ENCODE results near the gene IKZF3. TPM values are rescaled to one million over a fixed set of nuclear protein-coding genes. Genes with fewer than 3 reads are reported as not detected.

The IKZF3 gene
- not detected in 5 replicates for total RNA-seq (2022; extraction: Qiagen RNA extraction; ENCODE audit: low read depth)

GRCh38 chr17:39863918-39864746, at the start of gene IKZF3:
TSS of gene IKZF3 (minus strand) at chr17:39864312. CDS start at chr17:39864126, 186 bp downstream.

GRCh38 chr17:39867880-39868553, 3.9 kb upstream of the IKZF3 start, which contains the start of gene ZPBP2:
TSS of gene ZPBP2 (plus strand) at chr17:39868202. CDS start at chr17:39868355, 153 bp downstream.

GRCh38 chr17:39737760-39738567, 126.1 kb downstream of the IKZF3 start, which contains the start of gene GRB7:
TSS of gene GRB7 (plus strand) at chr17:39737938. CDS start at chr17:39742302, 4,364 bp downstream.

GRCh38 chr17:39730095-39730921, 133.8 kb downstream of the IKZF3 start, which contains the start of gene MIEN1:
TSS of gene MIEN1 (minus strand) at chr17:39730532. CDS start at chr17:39730495, 37 bp downstream.

Other genes starting within 250 kb of the IKZF3 start
- gene PPP1R1B, start 237.4 kb downstream of the IKZF3 start, total RNA-seq (2022; extraction: Qiagen RNA extraction; ENCODE audit: low read depth): 0.16 to 0.19 TPM in 2 of 5 replicates, not detected in the others
- 31.6 to 68.1 TPM (median 59.0 TPM) in 5 replicates for gene STARD3, start 227.2 kb downstream of the IKZF3 start, total RNA-seq (2022; extraction: Qiagen RNA extraction; ENCODE audit: low read depth)
- gene TCAP, start 199.0 kb downstream of the IKZF3 start, total RNA-seq (2022; extraction: Qiagen RNA extraction; ENCODE audit: low read depth): 0.61 to 1.7 TPM (median 1.1 TPM) in 5 replicates
- 0.12 to 0.14 TPM in 2 of 5 replicates, not detected in the others for gene PNMT, start 195.9 kb downstream of the IKZF3 start, total RNA-seq (2022; extraction: Qiagen RNA extraction; ENCODE audit: low read depth)
- 5.1 to 8.4 TPM (median 7.4 TPM) in 5 replicates for gene PGAP3, start 176.3 kb downstream of the IKZF3 start, total RNA-seq (2022; extraction: Qiagen RNA extraction; ENCODE audit: low read depth)
- 21.6 to 41.0 TPM (median 33.9 TPM) in 5 replicates for gene ERBB2, start 164.2 kb downstream of the IKZF3 start, total RNA-seq (2022; extraction: Qiagen RNA extraction; ENCODE audit: low read depth)
- 85.3 to 99.9 TPM (median 90.4 TPM) in 5 replicates for gene MIEN1, start 133.8 kb downstream of the IKZF3 start, total RNA-seq (2022; extraction: Qiagen RNA extraction; ENCODE audit: low read depth)
- gene GRB7, start 126.4 kb downstream of the IKZF3 start, total RNA-seq (2022; extraction: Qiagen RNA extraction; ENCODE audit: low read depth): 3.9 to 7.4 TPM (median 5.1 TPM) in 5 replicates
- not detected in 5 replicates for gene ZPBP2, start 3.9 kb upstream of the IKZF3 start, total RNA-seq (2022; extraction: Qiagen RNA extraction; ENCODE audit: low read depth)
- gene GSDMB, start 54.3 kb upstream of the IKZF3 start, total RNA-seq (2022; extraction: Qiagen RNA extraction; ENCODE audit: low read depth): 1.7 to 3.1 TPM (median 1.9 TPM) in 5 replicates
- 36.9 to 42.2 TPM (median 40.0 TPM) in 5 replicates for gene ORMDL3, start 63.3 kb upstream of the IKZF3 start, total RNA-seq (2022; extraction: Qiagen RNA extraction; ENCODE audit: low read depth)
- not detected in 5 replicates for gene LRRC3C, start 63.4 kb upstream of the IKZF3 start, total RNA-seq (2022; extraction: Qiagen RNA extraction; ENCODE audit: low read depth)
- gene GSDMA, start 98.7 kb upstream of the IKZF3 start, total RNA-seq (2022; extraction: Qiagen RNA extraction; ENCODE audit: low read depth): not detected in 5 replicates
- 136 to 184 TPM (median 177 TPM) in 5 replicates for gene PSMD3, start 116.5 kb upstream of the IKZF3 start, total RNA-seq (2022; extraction: Qiagen RNA extraction; ENCODE audit: low read depth)
- gene CSF3, start 151.1 kb upstream of the IKZF3 start, total RNA-seq (2022; extraction: Qiagen RNA extraction; ENCODE audit: low read depth): 0.19 to 0.68 TPM (median 0.22 TPM) in 4 of 5 replicates, not detected in the other
- gene MED24, start 190.1 kb upstream of the IKZF3 start, total RNA-seq (2022; extraction: Qiagen RNA extraction; ENCODE audit: low read depth): 33.5 to 68.4 TPM (median 57.8 TPM) in 5 replicates
- gene THRA, start 198.7 kb upstream of the IKZF3 start, total RNA-seq (2022; extraction: Qiagen RNA extraction; ENCODE audit: low read depth): 17.1 to 27.1 TPM (median 22.3 TPM) in 5 replicates
- gene NR1D1, start 236.3 kb upstream of the IKZF3 start, total RNA-seq (2022; extraction: Qiagen RNA extraction; ENCODE audit: low read depth): 8.8 to 11.3 TPM (median 10.3 TPM) in 5 replicates

Data from A549 treated with ZK216348 at 1 μM for 4 hours (cell line).